ENCODE measurements around the gene NECTIN2. TPM values are rescaled to one million over a fixed set of nuclear protein-coding genes. Genes with fewer than 3 reads are reported as not detected.

The NECTIN2 gene
- total and polyA plus RNA-seq, 7 donors, result 9.0 to 32.9 (median 18.1) TPM

DNA sequence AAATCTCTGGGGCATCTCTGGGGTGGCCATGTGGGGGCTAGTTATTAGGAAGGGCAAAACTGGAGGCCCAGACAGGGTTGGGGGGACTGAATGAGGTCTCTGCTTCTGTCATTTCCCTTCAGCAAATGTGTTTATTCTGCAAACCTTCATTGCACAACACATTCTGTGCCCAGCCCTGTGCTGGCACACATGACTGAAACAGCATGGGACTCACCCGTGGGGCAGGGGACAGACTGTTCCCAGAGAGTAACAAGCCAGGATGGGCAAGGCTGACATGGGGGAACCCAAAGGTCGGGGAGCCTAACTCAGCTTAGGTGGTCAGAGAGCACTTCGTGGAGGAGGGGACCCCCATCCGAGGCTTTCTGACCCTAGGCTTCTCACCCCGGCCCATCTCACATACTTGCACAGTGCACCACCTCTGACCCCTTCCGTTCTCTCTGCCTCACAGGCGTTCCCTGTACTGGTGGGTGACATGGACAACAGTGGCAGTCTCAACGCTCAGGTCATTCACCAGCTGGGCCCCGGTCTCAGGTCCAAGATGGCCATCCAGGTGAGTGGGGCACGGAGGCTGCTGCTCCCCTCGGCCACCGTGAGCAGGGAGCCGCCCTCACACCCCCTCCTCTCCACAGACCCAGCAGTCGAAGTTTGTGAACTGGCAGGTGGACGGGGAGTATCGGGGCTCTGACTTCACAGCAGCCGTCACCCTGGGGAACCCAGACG is 47.4 kb downstream of the NECTIN2 start:
- Histone ChIP-seq H3K27me3 (ENCODE audit: insufficient read depth in 3 of 3, low read length in 2 of 3) (no peaks in the 10 kb centered on the region), H3K27ac (no peak overlapping the region), H3K36me3 (ENCODE audit: insufficient read depth in 1 of 2, low read depth in 1 of 2) (peaks cover 7 to 62% of the 10 kb centered on the region in 2 donors), H3K9me3 (no peaks in the 10 kb centered on the region), H3K4me1 (peaks cover 21% of the 10 kb centered on the region), H3K4me3 (no peak overlapping the region)
- intact Hi-C loops (cut with DNase I), result no loop called here
- ATAC-seq (no peak), DNase-seq (no peak)
- TF ChIP-seq, protein P1, sequence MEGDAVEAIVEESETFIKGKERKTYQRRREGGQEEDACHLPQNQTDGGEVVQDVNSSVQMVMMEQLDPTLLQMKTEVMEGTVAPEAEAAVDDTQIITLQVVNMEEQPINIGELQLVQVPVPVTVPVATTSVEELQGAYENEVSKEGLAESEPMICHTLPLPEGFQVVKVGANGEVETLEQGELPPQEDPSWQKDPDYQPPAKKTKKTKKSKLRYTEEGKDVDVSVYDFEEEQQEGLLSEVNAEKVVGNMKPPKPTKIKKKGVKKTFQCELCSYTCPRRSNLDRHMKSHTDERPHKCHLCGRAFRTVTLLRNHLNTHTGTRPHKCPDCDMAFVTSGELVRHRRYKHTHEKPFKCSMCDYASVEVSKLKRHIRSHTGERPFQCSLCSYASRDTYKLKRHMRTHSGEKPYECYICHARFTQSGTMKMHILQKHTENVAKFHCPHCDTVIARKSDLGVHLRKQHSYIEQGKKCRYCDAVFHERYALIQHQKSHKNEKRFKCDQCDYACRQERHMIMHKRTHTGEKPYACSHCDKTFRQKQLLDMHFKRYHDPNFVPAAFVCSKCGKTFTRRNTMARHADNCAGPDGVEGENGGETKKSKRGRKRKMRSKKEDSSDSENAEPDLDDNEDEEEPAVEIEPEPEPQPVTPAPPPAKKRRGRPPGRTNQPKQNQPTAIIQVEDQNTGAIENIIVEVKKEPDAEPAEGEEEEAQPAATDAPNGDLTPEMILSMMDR (IDR thresholded peaks at IDR 0.05), result no peak
- 83 to 89% (median 86%) methylated on average over 18 of the region's 18 CpGs for WGBS, 3 donors

DNA sequence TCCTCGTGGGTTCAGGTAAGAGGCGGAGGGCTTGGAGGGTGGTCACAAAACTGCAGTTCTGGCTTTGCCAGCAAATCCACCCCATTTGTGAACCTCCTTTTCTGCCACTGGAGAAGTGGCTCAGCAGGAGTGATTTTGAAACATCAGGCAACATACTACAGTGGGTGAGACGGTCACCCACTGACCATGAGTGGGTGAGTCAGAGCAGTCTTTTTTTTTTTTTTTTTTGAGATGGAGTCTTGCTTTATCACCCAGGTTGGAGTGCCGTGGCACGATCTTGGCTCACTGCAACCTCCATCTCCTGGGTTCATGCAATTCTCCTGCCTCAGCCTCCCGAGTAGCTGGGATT is 47.9 kb downstream of the NECTIN2 start:
- Histone ChIP-seq H3K9me3 (no peaks in the 10 kb centered on the region), H3K27ac (no peak overlapping the region), H3K36me3 (ENCODE audit: insufficient read depth in 1 of 2, low read depth in 1 of 2) (peaks cover 7 to 63% of the 10 kb centered on the region in 2 donors), H3K4me1 (peaks cover 21% of the 10 kb centered on the region), H3K27me3 (ENCODE audit: insufficient read depth in 3 of 3, low read length in 2 of 3) (no peaks in the 10 kb centered on the region), H3K4me3 (no peak overlapping the region)
- TF ChIP-seq, protein P1 (IDR thresholded peaks at IDR 0.05), result no peak
- WGBS, 3 donors, result 93 to 94% (median 94%) methylated on average over 6 of the region's 6 CpGs
- ATAC-seq, result no peak
- DNase-seq, result no peak
- intact Hi-C loops (cut with DNase I), result no loop called here

GRCh38 chr19:44894946-44895345 is 48.8 kb downstream of the NECTIN2 start:
- TF ChIP-seq, protein P1 (IDR thresholded peaks at IDR 0.05), result no peak
- DNase-seq, result no peak
- Histone ChIP-seq H3K27me3 (ENCODE audit: insufficient read depth in 3 of 3, low read length in 2 of 3) (no peaks in the 10 kb centered on the region), H3K27ac (no peak overlapping the region), H3K36me3 (ENCODE audit: insufficient read depth in 1 of 2, low read depth in 1 of 2) (peaks cover 7 to 70% of the 10 kb centered on the region in 2 donors), H3K4me1 (peaks cover 14% of the 10 kb centered on the region), H3K4me3 (no peak overlapping the region), H3K9me3 (no peaks in the 10 kb centered on the region)
- intact Hi-C loops (cut with DNase I), result no loop called here
- no peak for ATAC-seq
- WGBS, 3 donors, result 68 to 78% (median 77%) methylated on average over 9 of the region's 9 CpGs

GRCh38 chr19:44897835-44898234 is 51.7 kb downstream of the NECTIN2 start:
- 82 to 90% (median 85%) methylated on average over 8 of the region's 8 CpGs for WGBS, 3 donors
- TF ChIP-seq, protein P1 (IDR thresholded peaks at IDR 0.05), result no peak
- Histone ChIP-seq H3K27me3 (ENCODE audit: insufficient read depth in 3 of 3, low read length in 2 of 3) (no peaks in the 10 kb centered on the region), H3K27ac (no peak overlapping the region), H3K4me1 (peaks cover 3% of the 10 kb centered on the region), H3K36me3 (ENCODE audit: insufficient read depth in 1 of 2, low read depth in 1 of 2) (peaks cover 4 to 94% of the 10 kb centered on the region in 2 donors), H3K9me3 (no peaks in the 10 kb centered on the region), H3K4me3 (no peak overlapping the region)
- intact Hi-C loops (cut with DNase I), result no loop called here
- DNase-seq (no peak), ATAC-seq (no peak)
